ENCODE measurements around the gene TBKBP1.

Gene TBKBP1

GRCh38 chr17:47700471-47701449 lies 6.8 kb downstream of the TBKBP1 start:
- DNase-seq = no peak

- no peak for DNase-seq
Measured at GRCh38 chr17:47701608-47702007, 7.6 kb downstream of the TBKBP1 start.

GRCh38 chr17:47702391-47702995 lies 8.5 kb downstream of the TBKBP1 start:
- DNase-seq = no peak

- no peak for DNase-seq
Measured at GRCh38 chr17:47703191-47703591, 9.2 kb downstream of the TBKBP1 start.

GRCh38 chr17:47703671-47704070 lies 9.7 kb downstream of the TBKBP1 start:
- DNase-seq = no peak

- no peak for DNase-seq
Measured at GRCh38 chr17:47704116-47704515, 10.2 kb downstream of the TBKBP1 start.

- no peak for DNase-seq
Measured at GRCh38 chr17:47704736-47705135, 10.8 kb downstream of the TBKBP1 start.

- no peak for DNase-seq
Measured at GRCh38 chr17:47705536-47706530, 11.9 kb downstream of the TBKBP1 start.

GRCh38 chr17:47707056-47707804 lies 13.3 kb downstream of the TBKBP1 start:
- no peak for DNase-seq

GRCh38 chr17:47707884-47708283 lies 13.9 kb downstream of the TBKBP1 start:
- no peak for DNase-seq

GRCh38 chr17:47708312-47708863 lies 14.4 kb downstream of the TBKBP1 start:
- no peak for DNase-seq

- DNase-seq = no peak
Measured at GRCh38 chr17:47708864-47709541, 15.0 kb downstream of the TBKBP1 start.

- DNase-seq = no peak
Measured at GRCh38 chr17:47709594-47709993, 15.6 kb downstream of the TBKBP1 start.

GRCh38 chr17:47711366-47712099 lies 17.6 kb downstream of the TBKBP1 start:
- no peak for DNase-seq

GRCh38 chr17:47712330-47713023 lies 18.5 kb downstream of the TBKBP1 start:
- no peak for DNase-seq

GRCh38 chr17:47713980-47714700 lies 20.2 kb downstream of the TBKBP1 start:
- DNase-seq = no peak

GRCh38 chr17:47714773-47715396 lies 20.9 kb downstream of the TBKBP1 start:
- no peak for DNase-seq

GRCh38 chr17:47715669-47716325 lies 21.8 kb downstream of the TBKBP1 start:
- DNase-seq = no peak

Data from DMS 273 treated with DMSO at 0.1 percent for 48 hours (cell line).